CD4-positive, alpha-beta T cell (primary cell): ENCODE data around the gene UPP2. TPM values are rescaled to one million over a fixed set of nuclear protein-coding genes. Genes with fewer than 3 reads are reported as not detected.
A peak's percentile ranks its signal among the peaks of the same experiment; 100 is the strongest.

Source experiments
- ATAC-seq: fragments of 200-7000 bp; cut with Tn5 transposase; one replicate; pipeline ENCODE4 v1.10.0; 2022; ENCODE audit warnings: mild to moderate bottlenecking; ENCODE audit not compliant: poor library complexity
- CTCF ChIA-PET: fragments of 350-600 bp; sonication (Branson Sonifier 250); formaldehyde crosslinking; loops from one replicate; lab custom pipeline; 2021; ENCODE audit warnings: antibody characterized with exemption, inconsistent platforms; lab: Charles Lee
- POLR2A ChIA-PET: fragments of 350-600 bp; sonication (Branson Sonifier 250); formaldehyde crosslinking; loops from one replicate; lab custom pipeline; 2021; ENCODE audit warnings: antibody characterized with exemption, inconsistent platforms; lab: Charles Lee
- DNase-seq, 14 experiments: peaks; one replicate each; pipeline ENCODE4 v3.0.0-alpha.2; 2013 to 2020; ENCODE audit warnings: mixed read lengths in 2 of 14
- H3K27ac ChIP-seq, 2 donors: one replicate each; pipeline versions ENCODE4 v1.5.1 to v1.7.0; 2013; ENCODE audit warnings: low read length in 2 of 2, low read depth in 1 of 2, mild to moderate bottlenecking in 1 of 2
- H3K27me3 ChIP-seq, 2 experiments: 1 replicate in 1 of 2; 2 replicates in 1 of 2; pipeline versions ENCODE4 v1.6.1 to v1.7.0; 2013; ENCODE audit warnings: low read length in 2 of 2, control low read depth in 1 of 2, mild to moderate bottlenecking in 1 of 2, moderate library complexity in 1 of 2; ENCODE audit not compliant: insufficient read depth in 2 of 2, control insufficient read depth in 1 of 2
- H3K36me3 ChIP-seq: one replicate; pipeline ENCODE4 v1.6.1; 2013; ENCODE audit warnings: low read length, control low read depth; ENCODE audit not compliant: insufficient read depth
- H3K4me1 ChIP-seq: one replicate; pipeline ENCODE4 v1.6.1; 2013; ENCODE audit warnings: low read length, control low read depth; ENCODE audit not compliant: insufficient read depth
- H3K4me3 ChIP-seq: one replicate; pipeline ENCODE4 v1.5.1; 2013; ENCODE audit warnings: mild to moderate bottlenecking, low read length, moderate library complexity
- H3K9me3 ChIP-seq, 2 experiments: 1 replicate in 1 of 2; 2 replicates in 1 of 2; pipeline versions ENCODE4 v1.6.1 to v1.7.0; 2013; ENCODE audit warnings: low read length in 2 of 2, mild to moderate bottlenecking in 2 of 2, control low read depth in 1 of 2, moderate library complexity in 1 of 2; ENCODE audit not compliant: control insufficient read depth in 1 of 2, insufficient read depth in 1 of 2
- H3K27ac Mint-ChIP-seq: one replicate; pipeline ENCODE4 v1.8.0; 2020; ENCODE audit warnings: mixed read lengths
- H3K27me3 Mint-ChIP-seq: one replicate; pipeline ENCODE4 v1.8.0; 2021; ENCODE audit warnings: mixed read lengths
- H3K36me3 Mint-ChIP-seq: one replicate; pipeline ENCODE4 v1.8.0; 2021; ENCODE audit warnings: low read depth, mixed read lengths
- H3K4me1 Mint-ChIP-seq: one replicate; pipeline ENCODE4 v1.8.0; 2021; ENCODE audit warnings: low read depth, mixed read lengths
- H3K4me3 Mint-ChIP-seq: one replicate; pipeline ENCODE4 v1.8.0; 2020; ENCODE audit warnings: mild to moderate bottlenecking, mixed read lengths
- H3K9me3 Mint-ChIP-seq: one replicate; pipeline ENCODE4 v1.8.0; 2020; ENCODE audit warnings: mixed read lengths
- CTCF ChIP-seq: fragments of 200-600 bp; IDR thresholded peaks from one replicate; pipeline ENCODE4 v1.8.0; 2022; ENCODE audit warnings: antibody characterized with exemption, mild to moderate bottlenecking
- intact Hi-C, 2 experiments: fragments of 100-400 bp; cut with DNase I in 1 of 2; cut with micrococcal nuclease in 1 of 2; formaldehyde crosslinking; loops; one replicate each; pipeline versions ENCODE4 v1.15.1 to v1.9.0; 2023 to 2025; cut with DNase I, micrococcal nuclease
- total RNA-seq, 174 experiments: library from RNA in 2 of 174; stranded (reverse) in 2 of 174; gene quantifications; one replicate each; pipeline ENCODE4 v1.2.3 and lab custom pipeline; 2021 to 2026

Gene UPP2
- total RNA-seq, 2 experiments from 2014 or later = not detected

- Histone ChIP-seq H3K27me3 (peaks cover 0 to 4% of the 10 kb centered on the region in 2 experiments), H3K27ac (no peak overlapping the region), H3K4me1 (no peaks in the 10 kb centered on the region), H3K36me3 (no peaks in the 10 kb centered on the region), H3K4me3 (no peak overlapping the region), H3K9me3 (no peaks in the 10 kb centered on the region)
- ChIA-PET POLR2A (no interaction called here), CTCF (no interaction called here)
- ATAC-seq = no peak
- intact Hi-C loops = no loop called here
- H3K4me1 Mint-ChIP-seq = no peaks in the 10 kb centered on the region
- no peaks in the 10 kb centered on the region for H3K36me3 Mint-ChIP-seq
- DNase-seq = peak in 1 of 14 experiments; percentile 5
- no peak overlapping the region for H3K4me3 Mint-ChIP-seq
- no peak overlapping the region for H3K27ac Mint-ChIP-seq
- no peaks in the 10 kb centered on the region for H3K9me3 Mint-ChIP-seq
- no peak for TF ChIP-seq CTCF
- H3K27me3 Mint-ChIP-seq = peaks cover 5% of the 10 kb centered on the region
Measured at GRCh38 chr2:158113741-158114295, 12.1 kb downstream of the UPP2 start.

DNA sequence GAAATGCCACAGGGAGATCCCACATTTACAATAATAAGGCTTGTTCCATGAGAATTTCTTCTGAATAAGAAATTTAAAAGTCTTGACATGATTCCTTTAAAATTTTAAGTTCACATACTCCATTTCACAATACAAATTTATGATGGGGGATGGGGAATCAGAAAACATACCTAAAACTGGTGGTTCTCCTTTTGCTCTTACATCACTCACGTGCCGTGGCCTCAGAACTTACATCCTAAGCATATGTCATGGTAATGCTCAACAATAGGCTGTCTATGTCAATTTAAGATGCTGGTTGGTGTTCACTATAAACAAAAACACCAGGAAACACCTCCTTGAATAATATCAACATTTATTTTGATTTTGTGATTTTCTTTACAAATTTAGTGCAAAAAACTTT lies 12.8 kb downstream of the UPP2 start:
- POLR2A ChIA-PET = no interaction called here
- no peak for DNase-seq
- H3K9me3 ChIP-seq = no peaks in the 10 kb centered on the region
- no peaks in the 10 kb centered on the region for H3K4me1 ChIP-seq
- CTCF ChIA-PET = interaction anchor here (1.5 kb wide), 1 partner anchor 9 kb away, joined by 3 read pairs; no protein-coding TSS in a partner anchor
- H3K27me3 ChIP-seq = peaks cover 0 to 4% of the 10 kb centered on the region in 2 experiments
- H3K4me1 Mint-ChIP-seq = no peaks in the 10 kb centered on the region
- H3K36me3 ChIP-seq = no peaks in the 10 kb centered on the region
- H3K27ac Mint-ChIP-seq = no peak overlapping the region
- no peaks in the 10 kb centered on the region for H3K36me3 Mint-ChIP-seq
- no peak overlapping the region for H3K4me3 ChIP-seq
- no peaks in the 10 kb centered on the region for H3K9me3 Mint-ChIP-seq
- TF ChIP-seq CTCF = no peak
- peaks cover 5% of the 10 kb centered on the region for H3K27me3 Mint-ChIP-seq
- no peak for ATAC-seq
- H3K27ac ChIP-seq = no peak overlapping the region
- intact Hi-C loops = no loop called here
- H3K4me3 Mint-ChIP-seq = no peak overlapping the region

GRCh38 chr2:158115202-158115767 lies 13.6 kb downstream of the UPP2 start:
- Mint-ChIP-seq H3K36me3 (no peaks in the 10 kb centered on the region), H3K27me3 (peaks cover 5% of the 10 kb centered on the region), H3K4me1 (no peaks in the 10 kb centered on the region), H3K9me3 (no peaks in the 10 kb centered on the region), H3K27ac (no peak overlapping the region), H3K4me3 (no peak overlapping the region)
- intact Hi-C loops = no loop called here
- POLR2A ChIA-PET = no interaction called here
- H3K27ac ChIP-seq = no peak overlapping the region
- no peaks in the 10 kb centered on the region for H3K9me3 ChIP-seq
- TF ChIP-seq CTCF = no peak
- ATAC-seq (no peak), DNase-seq (no peak)
- no peaks in the 10 kb centered on the region for H3K36me3 ChIP-seq
- H3K4me3 ChIP-seq = no peak overlapping the region
- CTCF ChIA-PET = interaction anchor here (1.5 kb wide), 1 partner anchor 10 kb away, joined by 3 read pairs; no protein-coding TSS in a partner anchor
- peaks cover 0 to 4% of the 10 kb centered on the region in 2 experiments for H3K27me3 ChIP-seq
- no peaks in the 10 kb centered on the region for H3K4me1 ChIP-seq
